ENCODE measurements around the gene EPB41L2.

- TF ChIP-seq CTCF (conservative IDR thresholded peaks at IDR 0.05; ENCODE audit: low read depth, low read length) (no peak), EZH2 (IDR thresholded peaks at IDR 0.05; ENCODE audit: borderline replicate concordance, low read depth, low read length, poor library complexity, severe bottlenecking) (no peak)
These were observed 17.0 kb upstream of the EPB41L2 start for GRCh38 chr6:131080084-131080483.
